ENCODE data around the gene GRK5.

GRK5 gene

DNA sequence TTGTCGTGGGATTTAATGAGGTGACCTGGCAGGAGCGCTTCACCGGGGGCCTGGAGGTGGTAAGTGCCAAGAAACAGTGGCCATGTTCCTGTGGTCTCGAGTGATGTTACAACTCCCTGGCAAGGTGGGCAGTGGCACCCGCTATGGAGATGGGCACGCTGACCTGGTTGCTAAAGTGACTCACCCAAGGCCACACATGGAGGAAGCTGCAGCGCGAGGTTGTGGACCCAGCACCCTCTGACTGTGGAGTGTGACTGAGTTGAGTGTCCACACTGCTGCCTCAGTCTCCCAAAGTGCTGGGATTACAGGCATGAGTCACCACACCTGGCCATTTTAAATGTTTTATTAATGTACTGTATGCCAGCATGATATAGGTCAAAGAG lies 261.9 kb downstream of the GRK5 start:
- no peaks in the 10 kb centered on the region for H3K4me1 ChIP-seq (ENCODE audit: control insufficient read depth, low read depth, low read length)
- no peaks in the 10 kb centered on the region for H3K27me3 ChIP-seq (ENCODE audit: insufficient read depth, low read length, poor library complexity)
- H3K4me2 ChIP-seq (ENCODE audit: low read length): no peak overlapping the region
- no peak overlapping the region for H3K23ac ChIP-seq (ENCODE audit: low read length)
- H3K4ac ChIP-seq (ENCODE audit: low read depth, low read length): no peak overlapping the region
- H3K79me1 ChIP-seq (ENCODE audit: low read length): no peaks in the 10 kb centered on the region
- DNase-seq: no peak
- no peaks in the 10 kb centered on the region for H3K36me3 ChIP-seq (ENCODE audit: control insufficient read depth, insufficient read depth, low read length)
- no peak overlapping the region for H3K18ac ChIP-seq (ENCODE audit: low read length)
- H4K5ac ChIP-seq (ENCODE audit: low read length): no peak overlapping the region
- no peak overlapping the region for H3K56ac ChIP-seq (ENCODE audit: low read length)
- no peak overlapping the region for H4K8ac ChIP-seq (ENCODE audit: low read depth, low read length)
- H2AK5ac ChIP-seq (ENCODE audit: low read length): no peak overlapping the region
- H2BK120ac ChIP-seq (ENCODE audit: low read depth, low read length): no peak overlapping the region
- H3K27ac ChIP-seq (ENCODE audit: low read depth, low read length): no peak overlapping the region
- H3K4me3 ChIP-seq (ENCODE audit: low read length): no peak overlapping the region
- no CpG with 5 or more reads among the region's 8 CpGs for WGBS (ENCODE audit: extremely low coverage, insufficient coverage, low lambda C conversion rate)
- no peak overlapping the region for H2BK15ac ChIP-seq (replicated peaks; ENCODE audit: low read depth)
- no peak overlapping the region for H3K9ac ChIP-seq (ENCODE audit: low read length)
- H3K79me2 ChIP-seq (ENCODE audit: control insufficient read depth, insufficient read depth, low read length): no peaks in the 10 kb centered on the region
- H2BK5ac ChIP-seq (ENCODE audit: low read length): no peak overlapping the region

- Histone ChIP-seq H2AK5ac (ENCODE audit: low read length) (no peak overlapping the region), H3K79me1 (ENCODE audit: low read length) (no peaks in the 10 kb centered on the region), H3K4me3 (ENCODE audit: low read length) (no peak overlapping the region), H3K36me3 (ENCODE audit: control insufficient read depth, insufficient read depth, low read length) (no peaks in the 10 kb centered on the region), H2BK120ac (ENCODE audit: low read depth, low read length) (no peak overlapping the region), H3K4me1 (ENCODE audit: control insufficient read depth, low read depth, low read length) (no peaks in the 10 kb centered on the region), H3K9ac (ENCODE audit: low read length) (no peak overlapping the region), H3K4me2 (ENCODE audit: low read length) (no peak overlapping the region), H3K56ac (ENCODE audit: low read length) (no peak overlapping the region), H3K27ac (ENCODE audit: low read depth, low read length) (no peak overlapping the region), H2BK15ac (replicated peaks; ENCODE audit: low read depth) (no peak overlapping the region), H4K5ac (ENCODE audit: low read length) (no peak overlapping the region), H3K4ac (ENCODE audit: low read depth, low read length) (no peak overlapping the region), H4K8ac (ENCODE audit: low read depth, low read length) (no peak overlapping the region), H3K27me3 (ENCODE audit: insufficient read depth, low read length, poor library complexity) (no peaks in the 10 kb centered on the region), H3K79me2 (ENCODE audit: control insufficient read depth, insufficient read depth, low read length) (no peaks in the 10 kb centered on the region), H3K23ac (ENCODE audit: low read length) (no peak overlapping the region), H2BK5ac (ENCODE audit: low read length) (no peak overlapping the region), H3K18ac (ENCODE audit: low read length) (no peak overlapping the region)
- WGBS (ENCODE audit: extremely low coverage, insufficient coverage, low lambda C conversion rate): no CpG with 5 or more reads among the region's 7 CpGs
- DNase-seq: no peak
These were observed 262.5 kb downstream of the GRK5 start for GRCh38 chr10:119469846-119470245.

DNA sequence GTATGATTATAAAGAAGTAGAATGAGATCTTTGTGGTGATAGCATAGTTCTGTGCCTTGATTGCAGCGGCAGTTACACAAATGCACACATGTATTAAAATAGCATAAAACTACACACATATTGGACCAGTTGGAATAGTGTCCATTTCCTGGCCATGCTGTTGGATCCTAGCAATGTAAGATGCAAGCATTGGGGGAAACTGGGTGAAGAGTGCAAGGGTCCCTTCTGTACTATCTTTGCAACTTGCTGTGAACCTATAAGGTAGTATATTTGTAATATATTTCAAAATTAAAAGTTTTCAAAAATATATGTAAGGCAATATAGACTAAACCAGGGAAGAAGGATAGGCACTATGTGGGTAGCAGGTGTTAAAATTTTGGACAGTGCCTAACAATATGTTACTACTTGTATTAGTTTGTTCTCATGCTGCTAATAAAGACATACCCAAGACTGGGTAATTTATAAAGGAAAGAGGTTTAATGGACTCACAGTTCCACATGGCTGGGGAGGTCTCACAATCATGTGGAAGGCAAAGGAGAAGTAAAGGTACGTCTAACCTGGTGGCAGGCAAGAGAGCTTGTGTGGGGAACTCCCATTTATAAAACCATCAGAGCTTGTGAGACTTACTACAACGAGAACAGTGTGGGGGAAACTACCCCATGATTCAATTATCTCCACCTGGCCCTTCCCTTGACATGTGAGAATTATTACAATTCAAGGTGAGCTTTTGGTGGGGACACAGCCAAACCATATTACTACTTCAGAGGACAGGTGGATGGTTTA lies 263.7 kb downstream of the GRK5 start:
- no peaks in the 10 kb centered on the region for H3K79me2 ChIP-seq (ENCODE audit: control insufficient read depth, insufficient read depth, low read length)
- no peaks in the 10 kb centered on the region for H3K79me1 ChIP-seq (ENCODE audit: low read length)
- no CpG with 5 or more reads among the region's 3 CpGs for WGBS (ENCODE audit: extremely low coverage, insufficient coverage, low lambda C conversion rate)
- no peak overlapping the region for H2BK120ac ChIP-seq (ENCODE audit: low read depth, low read length)
- no peak overlapping the region for H4K8ac ChIP-seq (ENCODE audit: low read depth, low read length)
- no peak overlapping the region for H3K4me3 ChIP-seq (ENCODE audit: low read length)
- no peak overlapping the region for H3K27ac ChIP-seq (ENCODE audit: low read depth, low read length)
- no peaks in the 10 kb centered on the region for H3K27me3 ChIP-seq (ENCODE audit: insufficient read depth, low read length, poor library complexity)
- no peak overlapping the region for H2BK5ac ChIP-seq (ENCODE audit: low read length)
- H2BK15ac ChIP-seq (replicated peaks; ENCODE audit: low read depth): no peak overlapping the region
- DNase-seq: no peak
- no peak overlapping the region for H3K4me2 ChIP-seq (ENCODE audit: low read length)
- no peak overlapping the region for H3K9ac ChIP-seq (ENCODE audit: low read length)
- H3K4ac ChIP-seq (ENCODE audit: low read depth, low read length): no peak overlapping the region
- H3K36me3 ChIP-seq (ENCODE audit: control insufficient read depth, insufficient read depth, low read length): no peaks in the 10 kb centered on the region
- no peak overlapping the region for H4K5ac ChIP-seq (ENCODE audit: low read length)
- H3K23ac ChIP-seq (ENCODE audit: low read length): no peak overlapping the region
- no peak overlapping the region for H2AK5ac ChIP-seq (ENCODE audit: low read length)
- H3K56ac ChIP-seq (ENCODE audit: low read length): no peak overlapping the region
- H3K18ac ChIP-seq (ENCODE audit: low read length): no peak overlapping the region
- no peaks in the 10 kb centered on the region for H3K4me1 ChIP-seq (ENCODE audit: control insufficient read depth, low read depth, low read length)

- H3K79me2 ChIP-seq (ENCODE audit: control insufficient read depth, insufficient read depth, low read length): no peaks in the 10 kb centered on the region
- H2BK120ac ChIP-seq (ENCODE audit: low read depth, low read length): no peak overlapping the region
- no peak overlapping the region for H3K23ac ChIP-seq (ENCODE audit: low read length)
- no peak overlapping the region for H3K4me3 ChIP-seq (ENCODE audit: low read length)
- no peak overlapping the region for H2AK5ac ChIP-seq (ENCODE audit: low read length)
- H3K27ac ChIP-seq (ENCODE audit: low read depth, low read length): no peak overlapping the region
- no peak overlapping the region for H3K4ac ChIP-seq (ENCODE audit: low read depth, low read length)
- no peaks in the 10 kb centered on the region for H3K4me1 ChIP-seq (ENCODE audit: control insufficient read depth, low read depth, low read length)
- H3K4me2 ChIP-seq (ENCODE audit: low read length): no peak overlapping the region
- H3K9ac ChIP-seq (ENCODE audit: low read length): no peak overlapping the region
- no peak overlapping the region for H3K56ac ChIP-seq (ENCODE audit: low read length)
- no peak overlapping the region for H3K18ac ChIP-seq (ENCODE audit: low read length)
- H3K36me3 ChIP-seq (ENCODE audit: control insufficient read depth, insufficient read depth, low read length): no peaks in the 10 kb centered on the region
- H3K79me1 ChIP-seq (ENCODE audit: low read length): no peaks in the 10 kb centered on the region
- H3K27me3 ChIP-seq (ENCODE audit: insufficient read depth, low read length, poor library complexity): peaks cover 6% of the 10 kb centered on the region
- DNase-seq: no peak
- H4K5ac ChIP-seq (ENCODE audit: low read length): no peak overlapping the region
- H4K8ac ChIP-seq (ENCODE audit: low read depth, low read length): no peak overlapping the region
- WGBS (ENCODE audit: extremely low coverage, insufficient coverage, low lambda C conversion rate): no CpG with 5 or more reads among the region's 4 CpGs
- H2BK15ac ChIP-seq (replicated peaks; ENCODE audit: low read depth): no peak overlapping the region
- H2BK5ac ChIP-seq (ENCODE audit: low read length): no peak overlapping the region
These were observed 266.4 kb downstream of the GRK5 start for GRCh38 chr10:119473771-119474170.

DNA sequence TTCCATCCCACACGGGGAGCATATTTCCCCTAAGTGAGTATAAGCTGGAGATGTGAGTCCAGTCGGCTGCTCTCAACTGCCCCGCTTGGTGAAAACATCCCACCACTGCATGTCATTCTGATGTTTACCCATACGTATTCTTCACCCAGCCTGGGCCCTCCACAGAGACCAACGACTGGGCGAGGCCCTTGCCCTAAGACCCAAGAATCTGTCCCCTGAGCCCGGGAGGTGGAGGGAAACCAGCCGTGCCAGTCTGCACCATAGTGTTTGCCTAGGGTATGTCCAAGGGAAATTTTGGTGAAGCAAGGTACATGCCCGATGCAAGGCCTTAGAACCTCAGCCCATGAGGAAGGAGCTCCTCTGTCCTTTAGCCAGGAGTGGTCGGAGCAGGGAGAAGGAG lies 267.2 kb downstream of the GRK5 start:
- Histone ChIP-seq H3K79me1 (ENCODE audit: low read length) (no peaks in the 10 kb centered on the region), H4K8ac (ENCODE audit: low read depth, low read length) (no peak overlapping the region), H3K4me3 (ENCODE audit: low read length) (no peak overlapping the region), H3K9ac (ENCODE audit: low read length) (no peak overlapping the region), H2BK15ac (replicated peaks; ENCODE audit: low read depth) (no peak overlapping the region), H4K5ac (ENCODE audit: low read length) (no peak overlapping the region), H3K56ac (ENCODE audit: low read length) (no peak overlapping the region), H3K79me2 (ENCODE audit: control insufficient read depth, insufficient read depth, low read length) (no peaks in the 10 kb centered on the region), H3K4ac (ENCODE audit: low read depth, low read length) (no peak overlapping the region), H3K23ac (ENCODE audit: low read length) (no peak overlapping the region), H2BK120ac (ENCODE audit: low read depth, low read length) (no peak overlapping the region), H2AK5ac (ENCODE audit: low read length) (no peak overlapping the region), H3K4me1 (ENCODE audit: control insufficient read depth, low read depth, low read length) (no peaks in the 10 kb centered on the region), H3K36me3 (ENCODE audit: control insufficient read depth, insufficient read depth, low read length) (no peaks in the 10 kb centered on the region), H3K27ac (ENCODE audit: low read depth, low read length) (no peak overlapping the region), H2BK5ac (ENCODE audit: low read length) (no peak overlapping the region), H3K27me3 (ENCODE audit: insufficient read depth, low read length, poor library complexity) (peaks cover 6% of the 10 kb centered on the region), H3K4me2 (ENCODE audit: low read length) (no peak overlapping the region), H3K18ac (ENCODE audit: low read length) (no peak overlapping the region)
- no CpG with 5 or more reads among the region's 10 CpGs for WGBS (ENCODE audit: extremely low coverage, insufficient coverage, low lambda C conversion rate)
- DNase-seq: no peak

DNA sequence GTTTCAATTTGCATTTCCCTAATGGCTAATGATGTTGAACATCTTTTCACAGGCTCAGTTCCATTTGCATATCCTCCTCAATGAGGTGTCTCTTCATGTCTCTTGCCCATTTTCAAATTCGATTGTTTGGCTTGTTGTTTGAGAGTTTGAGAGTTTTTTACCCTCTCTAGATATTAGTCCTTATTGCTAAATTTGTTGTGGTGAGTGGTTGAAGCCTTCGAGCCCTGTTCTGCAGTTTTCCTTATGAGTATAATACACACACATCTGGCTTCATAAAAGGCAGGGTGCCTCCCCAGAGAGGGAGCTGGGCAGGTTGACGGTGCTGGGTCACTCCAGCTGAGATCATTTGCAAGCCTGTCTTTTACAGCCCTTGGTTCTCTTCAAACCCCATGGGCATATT lies 270.1 kb downstream of the GRK5 start:
- Histone ChIP-seq H3K27ac (ENCODE audit: low read depth, low read length) (no peak overlapping the region), H3K4me1 (ENCODE audit: control insufficient read depth, low read depth, low read length) (no peaks in the 10 kb centered on the region), H3K23ac (ENCODE audit: low read length) (no peak overlapping the region), H2BK5ac (ENCODE audit: low read length) (no peak overlapping the region), H3K4me3 (ENCODE audit: low read length) (no peak overlapping the region), H3K27me3 (ENCODE audit: insufficient read depth, low read length, poor library complexity) (peaks cover 6% of the 10 kb centered on the region), H2BK120ac (ENCODE audit: low read depth, low read length) (no peak overlapping the region), H2AK5ac (ENCODE audit: low read length) (no peak overlapping the region), H3K9ac (ENCODE audit: low read length) (no peak overlapping the region), H3K79me1 (ENCODE audit: low read length) (no peaks in the 10 kb centered on the region), H2BK15ac (replicated peaks; ENCODE audit: low read depth) (no peak overlapping the region), H3K4ac (ENCODE audit: low read depth, low read length) (no peak overlapping the region), H3K79me2 (ENCODE audit: control insufficient read depth, insufficient read depth, low read length) (no peaks in the 10 kb centered on the region), H3K36me3 (ENCODE audit: control insufficient read depth, insufficient read depth, low read length) (no peaks in the 10 kb centered on the region), H3K4me2 (ENCODE audit: low read length) (no peak overlapping the region), H4K8ac (ENCODE audit: low read depth, low read length) (no peak overlapping the region), H3K56ac (ENCODE audit: low read length) (no peak overlapping the region), H3K18ac (ENCODE audit: low read length) (no peak overlapping the region), H4K5ac (ENCODE audit: low read length) (no peak overlapping the region)
- no peak for DNase-seq
- no CpG with 5 or more reads among the region's 3 CpGs for WGBS (ENCODE audit: extremely low coverage, insufficient coverage, low lambda C conversion rate)

Data from mesendoderm (in vitro differentiated cells).